Hepatocyte (in vitro differentiated cells): ENCODE data around the gene THSD7B.

ENCODE experiments used
- CTCF ChIP-seq: fragments of 200-600 bp; sonication (generic); IDR thresholded peaks from 2 replicates; pipeline ENCODE4 v1.5.1; 2016; ENCODE audit warnings: antibody characterized with exemption, mild to moderate bottlenecking; ENCODE audit not compliant: poor library complexity
- EZH2 ChIP-seq: fragments of 200-600 bp; sonication (generic); IDR thresholded peaks from 2 replicates; pipeline ENCODE4 v1.6.1; 2016; ENCODE audit warnings: antibody characterized with exemption, mild to moderate bottlenecking, borderline replicate concordance
- EZH2phosphoT487 ChIP-seq: fragments of 200-600 bp; sonication (generic); IDR thresholded peaks from one replicate; pipeline ENCODE4 v1.6.1; 2018; ENCODE audit warnings: antibody characterized with exemption, mild to moderate bottlenecking, low read depth, moderate library complexity; ENCODE audit not compliant: unreplicated experiment, severe bottlenecking

GRCh38 chr2:137525132-137525531 is 759.8 kb downstream of the THSD7B start:
- TF ChIP-seq EZH2 (no peak), CTCF (no peak), EZH2phosphoT487 (no peak)
